HFFc6 (cell line): Measurements from ENCODE around the gene CLEC16A. TPM values are rescaled to one million over a fixed set of nuclear protein-coding genes. Genes with fewer than 3 reads are reported as not detected.

Source experiments
- DNase-seq: peaks from one replicate; pipeline ENCODE4 v3.0.0-alpha.2; 2018
- H3K27ac Mint-ChIP-seq: 2 replicates; pipeline ENCODE4 v1.8.0; 2020; ENCODE audit warnings: mild to moderate bottlenecking, mixed read lengths
- H3K27me3 Mint-ChIP-seq: 2 replicates; pipeline ENCODE4 v1.8.0; 2021; ENCODE audit warnings: mild to moderate bottlenecking, moderate library complexity, mixed read lengths; ENCODE audit not compliant: insufficient read depth
- H3K36me3 Mint-ChIP-seq: 2 replicates; pipeline ENCODE4 v1.8.0; 2021; ENCODE audit warnings: low read depth, mixed read lengths
- H3K4me1 Mint-ChIP-seq: 2 replicates; pipeline ENCODE4 v1.8.0; 2020; ENCODE audit warnings: low read depth, mixed read lengths
- H3K4me3 Mint-ChIP-seq: 2 replicates; pipeline ENCODE4 v1.8.0; 2020; ENCODE audit warnings: mild to moderate bottlenecking, moderate library complexity, mixed read lengths
- H3K9me3 Mint-ChIP-seq: 2 replicates; pipeline ENCODE4 v1.8.0; 2020; ENCODE audit warnings: mild to moderate bottlenecking, mixed read lengths
- total RNA-seq, 6 experiments: library from RNA; stranded (reverse); fragmentation: NEBNext Ultra II Directional; extraction: Animal tissue kit (Norgen Biotek cat#: 25700); gene quantifications; 2 replicates in 1 of 6; 3 replicates in 5 of 6; pipeline ENCODE4 v1.2.3, GENCODE V29; 2021
- TF ChIP-seq, protein P1 (sequence below): fragments of 200-600 bp; sonication (generic); IDR thresholded peaks from 2 replicates; pipeline ENCODE4 v1.5.0; 2021; ENCODE audit warnings: antibody characterized with exemption, mild to moderate bottlenecking

CLEC16A gene
- total RNA-seq, 6 experiments from 2014 or later, result 19.4 to 23.2 (median 21.2) TPM

DNA sequence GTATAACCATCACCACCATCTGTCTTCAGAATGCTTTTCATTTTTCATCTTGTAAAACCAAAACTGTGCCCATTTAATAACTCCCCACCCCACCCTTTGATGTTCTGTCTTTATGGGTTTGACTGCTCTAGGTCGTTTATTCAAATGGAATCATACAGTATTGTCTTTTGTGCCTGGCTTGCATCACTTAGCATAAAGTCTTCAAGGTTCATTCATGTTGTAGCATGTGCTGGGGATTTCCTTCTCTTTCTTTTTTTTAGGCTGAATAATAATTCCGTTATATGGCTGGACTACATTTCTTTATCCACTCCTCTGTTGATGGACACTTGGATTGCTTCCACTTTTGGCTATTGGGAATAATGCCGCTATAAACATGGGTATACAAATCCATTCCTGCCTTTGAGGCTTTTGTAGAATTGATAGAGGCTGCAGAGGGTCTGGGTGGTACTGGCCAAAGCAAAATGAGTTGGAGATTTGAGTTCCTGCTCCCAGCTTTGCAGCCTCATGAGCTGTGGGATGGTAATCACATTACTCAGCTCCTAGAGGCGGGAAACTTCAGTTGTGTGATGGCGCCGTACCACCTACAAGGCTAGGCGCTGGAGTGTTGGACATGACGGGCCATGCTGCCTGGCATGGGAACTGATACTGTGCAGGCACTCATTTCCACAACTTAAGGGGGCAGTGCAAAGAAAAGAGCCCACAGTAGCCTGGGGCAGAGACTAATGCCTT is 64.8 kb downstream of the CLEC16A start:
- H3K27me3 Mint-ChIP-seq, result no peaks in the 10 kb centered on the region
- peaks cover 51% of the 10 kb centered on the region for H3K4me1 Mint-ChIP-seq
- no peak for DNase-seq
- H3K36me3 Mint-ChIP-seq, result peaks cover 32% of the 10 kb centered on the region
- no peak overlapping the region for H3K27ac Mint-ChIP-seq
- H3K4me3 Mint-ChIP-seq, result no peak overlapping the region
- TF ChIP-seq, protein P1, sequence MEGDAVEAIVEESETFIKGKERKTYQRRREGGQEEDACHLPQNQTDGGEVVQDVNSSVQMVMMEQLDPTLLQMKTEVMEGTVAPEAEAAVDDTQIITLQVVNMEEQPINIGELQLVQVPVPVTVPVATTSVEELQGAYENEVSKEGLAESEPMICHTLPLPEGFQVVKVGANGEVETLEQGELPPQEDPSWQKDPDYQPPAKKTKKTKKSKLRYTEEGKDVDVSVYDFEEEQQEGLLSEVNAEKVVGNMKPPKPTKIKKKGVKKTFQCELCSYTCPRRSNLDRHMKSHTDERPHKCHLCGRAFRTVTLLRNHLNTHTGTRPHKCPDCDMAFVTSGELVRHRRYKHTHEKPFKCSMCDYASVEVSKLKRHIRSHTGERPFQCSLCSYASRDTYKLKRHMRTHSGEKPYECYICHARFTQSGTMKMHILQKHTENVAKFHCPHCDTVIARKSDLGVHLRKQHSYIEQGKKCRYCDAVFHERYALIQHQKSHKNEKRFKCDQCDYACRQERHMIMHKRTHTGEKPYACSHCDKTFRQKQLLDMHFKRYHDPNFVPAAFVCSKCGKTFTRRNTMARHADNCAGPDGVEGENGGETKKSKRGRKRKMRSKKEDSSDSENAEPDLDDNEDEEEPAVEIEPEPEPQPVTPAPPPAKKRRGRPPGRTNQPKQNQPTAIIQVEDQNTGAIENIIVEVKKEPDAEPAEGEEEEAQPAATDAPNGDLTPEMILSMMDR, result no peak
- H3K9me3 Mint-ChIP-seq, result no peaks in the 10 kb centered on the region

DNA sequence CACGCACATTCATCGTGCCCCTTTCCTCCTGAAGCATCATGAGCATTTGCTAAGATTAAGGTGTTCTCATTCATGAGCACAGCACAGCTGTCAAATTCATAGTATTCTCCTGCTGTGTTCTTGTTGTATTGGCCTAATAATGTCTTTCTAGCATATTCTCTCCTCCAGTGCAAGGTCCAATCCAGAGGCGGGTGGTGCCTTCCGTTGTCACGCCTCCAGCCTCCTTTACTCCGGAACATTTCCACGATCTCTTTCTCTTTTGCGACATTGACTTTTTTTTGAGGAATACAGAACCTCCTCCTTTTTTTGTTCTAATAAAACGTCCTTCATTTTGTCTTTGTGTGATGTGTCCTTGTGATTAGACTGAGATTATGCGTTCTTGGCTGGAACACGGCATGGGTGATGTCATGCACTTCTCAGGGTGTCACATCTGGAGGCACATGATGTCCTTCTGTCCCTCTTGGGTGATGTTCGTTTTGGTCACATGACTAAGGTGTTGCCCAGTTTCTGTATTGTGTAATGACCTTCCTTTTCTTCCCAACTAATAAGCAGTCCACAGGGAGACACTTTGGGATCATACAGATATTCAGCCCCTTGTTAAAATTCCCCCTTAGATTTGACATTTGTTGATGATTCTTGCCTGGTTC is 66.3 kb downstream of the CLEC16A start:
- Mint-ChIP-seq H3K27ac (no peak overlapping the region), H3K36me3 (peaks cover 32% of the 10 kb centered on the region), H3K4me1 (peaks cover 38% of the 10 kb centered on the region), H3K9me3 (no peaks in the 10 kb centered on the region), H3K4me3 (no peak overlapping the region), H3K27me3 (no peaks in the 10 kb centered on the region)
- TF ChIP-seq, protein P1, result no peak
- DNase-seq, result no peak

DNA sequence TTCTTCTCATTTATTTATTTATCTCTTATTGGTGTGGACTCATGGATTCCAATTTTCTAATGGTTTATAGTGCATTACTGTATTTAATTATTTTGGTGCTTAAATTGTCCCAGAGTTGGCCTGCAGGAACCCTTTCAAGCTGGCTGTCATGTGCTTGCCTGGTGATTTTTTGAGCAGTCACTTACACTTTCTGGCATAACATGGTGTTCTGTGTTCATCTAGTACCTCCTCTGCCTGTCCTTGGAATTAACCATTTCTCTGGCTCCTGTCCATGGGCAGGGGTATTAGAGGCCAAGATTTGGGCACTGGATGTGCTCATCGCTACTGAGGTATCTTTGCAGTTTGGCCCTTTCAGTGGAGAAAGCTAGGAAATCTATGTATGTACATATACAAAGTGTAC is 67.0 kb downstream of the CLEC16A start:
- H3K36me3 Mint-ChIP-seq, result peaks cover 32% of the 10 kb centered on the region
- H3K4me1 Mint-ChIP-seq, result peaks cover 34% of the 10 kb centered on the region
- no peak overlapping the region for H3K27ac Mint-ChIP-seq
- no peaks in the 10 kb centered on the region for H3K9me3 Mint-ChIP-seq
- TF ChIP-seq, protein P1, result no peak
- DNase-seq, result no peak
- no peaks in the 10 kb centered on the region for H3K27me3 Mint-ChIP-seq
- no peak overlapping the region for H3K4me3 Mint-ChIP-seq

- Mint-ChIP-seq H3K27ac (no peak overlapping the region), H3K9me3 (no peaks in the 10 kb centered on the region), H3K4me1 (peaks cover 31% of the 10 kb centered on the region), H3K27me3 (no peaks in the 10 kb centered on the region), H3K4me3 (no peak overlapping the region), H3K36me3 (peaks cover 27% of the 10 kb centered on the region)
- TF ChIP-seq, protein P1, result no peak
- no peak for DNase-seq
These were observed 68.5 kb downstream of the CLEC16A start for GRCh38 chr16:11012841-11013240.

GRCh38 chr16:11014136-11014535 is 69.8 kb downstream of the CLEC16A start:
- Mint-ChIP-seq H3K27me3 (no peaks in the 10 kb centered on the region), H3K4me1 (peaks cover 29% of the 10 kb centered on the region), H3K27ac (no peak overlapping the region), H3K9me3 (no peaks in the 10 kb centered on the region), H3K4me3 (no peak overlapping the region), H3K36me3 (peaks cover 23% of the 10 kb centered on the region)
- peak; percentile 14 for DNase-seq
- TF ChIP-seq, protein P1, result no peak
